Neural crest cell (in vitro differentiated cells): ENCODE data around the gene RALY. TPM values are rescaled to one million over a fixed set of nuclear protein-coding genes. Genes with fewer than 3 reads are reported as not detected.

Source experiments
- DNase-seq: peaks from one replicate; pipeline ENCODE4 v3.0.0; 2021; ENCODE audit warnings: low read depth, mixed read lengths, low spot score
- H3K27ac Mint-ChIP-seq: one replicate; pipeline ENCODE4 v1.8.0; 2021; ENCODE audit warnings: mild to moderate bottlenecking, mixed read lengths; ENCODE audit not compliant: unreplicated experiment
- H3K27me3 Mint-ChIP-seq: 2 replicates; pipeline ENCODE4 v1.8.0; 2021; ENCODE audit warnings: low read depth, mild to moderate bottlenecking, mixed read lengths
- H3K36me3 Mint-ChIP-seq: 2 replicates; pipeline ENCODE4 v1.8.0; 2021; ENCODE audit warnings: low read depth, mild to moderate bottlenecking, mixed read lengths
- H3K4me1 Mint-ChIP-seq: 2 replicates; pipeline ENCODE4 v1.8.0; 2021; ENCODE audit warnings: mixed read lengths
- H3K4me3 Mint-ChIP-seq: one replicate; pipeline ENCODE4 v1.8.0; 2021; ENCODE audit warnings: mild to moderate bottlenecking, mixed read lengths
- H3K9me3 Mint-ChIP-seq: 2 replicates; pipeline ENCODE4 v1.8.0; 2021; ENCODE audit warnings: mixed read lengths
- CTCF ChIP-seq: fragments of 200-600 bp; sonication (generic); conservative IDR thresholded peaks from 2 replicates; pipeline ENCODE4 v1.5.0; 2021; ENCODE audit warnings: antibody characterized with exemption, mild to moderate bottlenecking
- total RNA-seq: library from RNA; stranded (reverse); gene quantifications from 2 replicates; pipeline ENCODE4 v1.2.1, GENCODE V29; 2021

Gene RALY
- total RNA-seq, 1 donor from 2014 or later, result 313 TPM

GRCh38 chr20:34104059-34104458 lies 110.3 kb downstream of the RALY start:
- Mint-ChIP-seq H3K27me3 (no peaks in the 10 kb centered on the region), H3K9me3 (no peaks in the 10 kb centered on the region), H3K27ac (no peak overlapping the region), H3K36me3 (peaks cover 25% of the 10 kb centered on the region), H3K4me3 (no peak overlapping the region), H3K4me1 (peaks cover 22% of the 10 kb centered on the region)
- no peak for DNase-seq
- no peak for TF ChIP-seq CTCF

- H3K27me3 Mint-ChIP-seq, result no peaks in the 10 kb centered on the region
- no peak overlapping the region for H3K4me3 Mint-ChIP-seq
- DNase-seq, result no peak
- TF ChIP-seq CTCF, result no peak
- no peak overlapping the region for H3K27ac Mint-ChIP-seq
- H3K4me1 Mint-ChIP-seq, result peaks cover 38% of the 10 kb centered on the region
- peaks cover 21% of the 10 kb centered on the region for H3K36me3 Mint-ChIP-seq
- no peaks in the 10 kb centered on the region for H3K9me3 Mint-ChIP-seq
Measured at GRCh38 chr20:34105978-34106675, 112.4 kb downstream of the RALY start.

- peaks cover 50% of the 10 kb centered on the region for H3K4me1 Mint-ChIP-seq
- no peaks in the 10 kb centered on the region for H3K9me3 Mint-ChIP-seq
- no peak for TF ChIP-seq CTCF
- H3K27me3 Mint-ChIP-seq, result peaks cover 6% of the 10 kb centered on the region
- H3K36me3 Mint-ChIP-seq, result peaks cover 16% of the 10 kb centered on the region
- no peak for DNase-seq
- no peak overlapping the region for H3K27ac Mint-ChIP-seq
- H3K4me3 Mint-ChIP-seq, result peak overlapping the region; percentile 55
Measured at GRCh38 chr20:34108616-34109174, 115.0 kb downstream of the RALY start.

GRCh38 chr20:34109442-34109841 lies 115.7 kb downstream of the RALY start:
- Mint-ChIP-seq H3K36me3 (peaks cover 10% of the 10 kb centered on the region), H3K4me1 (peaks cover 50% of the 10 kb centered on the region), H3K4me3 (peak overlapping the region; percentile 99), H3K27me3 (peaks cover 6% of the 10 kb centered on the region), H3K9me3 (no peaks in the 10 kb centered on the region), H3K27ac (no peak overlapping the region)
- DNase-seq, result no peak
- TF ChIP-seq CTCF, result no peak

DNA sequence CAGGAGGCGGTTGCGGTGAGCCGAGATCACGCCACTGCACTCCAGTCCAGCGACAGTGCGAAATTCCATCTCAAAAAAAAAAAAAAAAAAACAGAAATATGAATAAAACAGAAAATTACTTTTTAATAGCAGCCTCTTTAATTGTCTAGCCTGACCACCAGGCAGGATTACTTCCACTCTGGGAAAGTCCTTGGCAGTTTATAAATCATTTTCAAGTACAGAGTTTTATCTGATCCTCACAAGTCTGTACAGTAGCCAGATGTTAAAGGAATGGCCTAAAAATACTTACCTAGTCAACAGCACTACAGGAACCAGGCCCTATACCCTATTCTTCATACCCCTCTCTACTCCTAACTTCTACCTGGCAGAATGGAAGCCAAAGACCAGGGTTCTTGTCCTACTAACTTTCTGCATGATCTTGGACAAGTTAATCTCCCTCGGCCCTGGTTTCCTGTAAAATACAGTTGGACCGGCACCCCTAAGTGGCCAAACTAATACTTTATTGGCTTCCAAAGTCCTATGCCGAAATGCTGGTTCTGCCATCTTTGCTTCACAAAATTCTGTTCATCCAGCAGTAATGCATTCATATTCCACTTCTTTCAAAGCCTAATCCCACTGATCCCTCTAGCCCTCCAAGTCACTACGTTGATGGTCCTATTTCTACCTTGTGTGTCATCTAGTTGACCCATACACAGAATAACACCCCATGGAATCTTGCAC lies 116.5 kb downstream of the RALY start:
- H3K27ac Mint-ChIP-seq, result no peak overlapping the region

More for the DNA sequence above, 116.5 kb downstream of the RALY start:
- TF ChIP-seq CTCF, result no peak
- peak overlapping the region; percentile 99 for H3K4me3 Mint-ChIP-seq
- peaks cover 9% of the 10 kb centered on the region for H3K36me3 Mint-ChIP-seq
- no peak for DNase-seq
- H3K27me3 Mint-ChIP-seq, result peaks cover 6% of the 10 kb centered on the region
- no peaks in the 10 kb centered on the region for H3K9me3 Mint-ChIP-seq
- peaks cover 50% of the 10 kb centered on the region for H3K4me1 Mint-ChIP-seq
